ENCODE measurements around the gene KAT2B.
"Not testable (repeated sequence)": the region's sequence is repeated elsewhere in the genome, so short reads cannot be mapped to it uniquely, and the experiment has no call there.

KAT2B gene

DNA sequence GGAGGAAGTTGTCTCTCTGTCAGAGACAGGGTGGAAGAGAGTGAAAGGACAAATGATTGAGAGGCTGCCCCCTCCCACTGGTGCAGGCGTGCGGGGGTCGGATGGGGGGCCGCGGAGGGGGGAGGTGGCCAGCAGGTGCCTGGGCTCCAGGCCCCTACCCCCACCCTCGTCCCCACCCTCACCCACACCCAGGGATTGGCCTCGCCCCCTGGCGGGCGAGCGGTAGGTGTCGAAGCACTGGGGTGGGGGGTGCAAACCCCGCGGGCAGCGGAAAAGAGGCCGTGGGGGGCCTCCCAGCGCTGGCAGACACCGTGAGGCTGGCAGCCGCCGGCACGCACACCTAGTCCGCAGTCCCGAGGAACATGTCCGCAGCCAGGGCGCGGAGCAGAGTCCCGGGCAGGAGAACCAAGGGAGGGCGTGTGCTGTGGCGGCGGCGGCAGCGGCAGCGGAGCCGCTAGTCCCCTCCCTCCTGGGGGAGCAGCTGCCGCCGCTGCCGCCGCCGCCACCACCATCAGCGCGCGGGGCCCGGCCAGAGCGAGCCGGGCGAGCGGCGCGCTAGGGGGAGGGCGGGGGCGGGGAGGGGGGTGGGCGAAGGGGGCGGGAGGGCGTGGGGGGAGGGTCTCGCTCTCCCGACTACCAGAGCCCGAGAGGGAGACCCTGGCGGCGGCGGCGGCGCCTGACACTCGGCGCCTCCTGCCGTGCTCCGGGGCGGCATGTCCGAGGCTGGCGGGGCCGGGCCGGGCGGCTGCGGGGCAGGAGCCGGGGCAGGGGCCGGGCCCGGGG is at the start of gene KAT2B:
Gene KAT2B (plus strand): TSS at position 682 of the 783 bp plus-strand sequence. CDS start 32 bp downstream, at position 714.
- peak; percentile 88 to 90 for DNase-seq

DNA sequence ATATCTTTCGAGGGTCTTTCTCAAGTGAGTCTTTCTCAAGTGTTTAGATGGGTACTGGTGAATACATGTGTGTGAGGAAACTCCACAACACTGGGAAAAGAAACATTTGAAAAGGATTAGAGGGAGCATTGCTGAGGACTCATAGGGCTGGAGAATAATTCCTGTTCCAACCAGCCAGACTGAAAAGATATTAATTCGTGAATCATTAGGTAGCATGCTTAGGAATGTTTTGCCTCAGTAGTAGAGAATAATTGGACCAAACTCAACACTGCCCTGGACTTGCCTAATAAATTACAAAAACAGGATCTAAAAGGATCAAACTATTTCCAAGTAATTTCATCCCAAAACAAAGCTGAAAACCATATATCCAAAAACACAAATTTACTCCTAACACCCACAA is 45.5 kb upstream of the KAT2B start:
- DNase-seq, result no peak

DNA sequence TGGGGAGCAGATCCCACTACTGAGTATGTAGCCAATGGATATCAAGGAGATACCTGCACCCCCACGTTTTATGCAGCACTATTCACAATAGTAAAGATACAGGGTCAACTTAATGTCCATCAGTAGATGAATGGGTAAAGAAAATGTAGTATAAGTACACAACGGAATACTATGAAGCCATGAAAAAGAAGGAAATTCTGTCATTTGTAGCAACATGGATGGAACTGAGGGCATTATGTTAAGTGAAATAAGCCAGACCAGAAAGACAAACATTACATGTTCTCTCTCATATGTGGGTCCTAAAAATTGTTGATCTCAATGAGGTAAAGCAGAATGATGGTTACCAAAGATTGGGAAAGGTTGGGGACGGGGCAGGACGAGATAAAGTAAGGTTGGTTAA is 42.7 kb upstream of the KAT2B start:
- DNase-seq, result no peak

- DNase-seq, result no peak
Measured at GRCh38 chr3:20001932-20002331, 38.3 kb upstream of the KAT2B start.

- DNase-seq, result no peak
Measured at GRCh38 chr3:20007960-20008359, 32.3 kb upstream of the KAT2B start.

GRCh38 chr3:20008646-20009045 is 31.6 kb upstream of the KAT2B start:
- no peak for DNase-seq

DNA sequence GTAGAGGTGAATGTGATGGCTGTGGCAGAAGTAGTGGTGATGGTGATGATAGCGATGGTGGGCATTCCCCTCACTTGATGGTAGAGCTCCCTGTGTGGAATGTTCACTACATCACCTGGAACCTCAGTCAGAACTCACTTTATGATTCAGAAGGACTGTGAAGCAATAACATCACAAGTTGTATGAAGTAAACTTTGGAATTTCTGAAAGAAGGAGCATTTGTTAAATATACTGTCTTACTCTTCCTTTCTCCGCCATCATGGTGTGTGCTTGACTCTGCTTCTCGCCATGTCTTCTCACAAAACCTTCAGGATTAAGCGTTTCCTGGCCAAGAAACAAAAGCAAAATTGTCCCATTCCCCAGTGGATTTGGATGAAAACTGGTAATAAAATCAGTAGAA is 28.1 kb upstream of the KAT2B start, which contains the start of gene PP2D1:
Gene PP2D1 (minus strand): TSS at position 101 of the 400 bp plus-strand sequence. CDS start 192 bp downstream, outside the sequence.
- no peak for DNase-seq

GRCh38 chr3:20013396-20013795 is 26.9 kb upstream of the KAT2B start:
- DNase-seq, result no peak

DNA sequence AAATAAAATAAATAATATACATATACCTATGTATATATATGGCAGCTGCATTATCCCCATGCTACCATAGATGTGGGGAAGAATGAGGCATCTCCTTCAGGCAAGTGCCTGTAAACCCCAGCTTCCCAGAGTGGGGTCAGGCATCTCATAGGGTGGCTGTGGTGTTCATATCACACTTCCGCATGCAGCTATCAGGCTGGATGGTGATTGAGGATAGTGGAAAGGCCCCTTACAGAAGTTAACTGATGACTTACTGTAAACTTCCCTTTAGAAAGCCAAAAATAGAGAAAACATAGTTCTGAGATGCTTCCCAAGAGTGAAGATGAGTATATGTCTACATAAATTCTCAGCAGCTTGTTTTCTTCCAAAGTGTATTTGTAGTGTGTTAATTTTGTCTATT is 24.7 kb upstream of the KAT2B start:
- DNase-seq, result no peak

- not testable (repeated sequence) for DNase-seq
Measured at GRCh38 chr3:20016076-20016475, 24.2 kb upstream of the KAT2B start.

DNA sequence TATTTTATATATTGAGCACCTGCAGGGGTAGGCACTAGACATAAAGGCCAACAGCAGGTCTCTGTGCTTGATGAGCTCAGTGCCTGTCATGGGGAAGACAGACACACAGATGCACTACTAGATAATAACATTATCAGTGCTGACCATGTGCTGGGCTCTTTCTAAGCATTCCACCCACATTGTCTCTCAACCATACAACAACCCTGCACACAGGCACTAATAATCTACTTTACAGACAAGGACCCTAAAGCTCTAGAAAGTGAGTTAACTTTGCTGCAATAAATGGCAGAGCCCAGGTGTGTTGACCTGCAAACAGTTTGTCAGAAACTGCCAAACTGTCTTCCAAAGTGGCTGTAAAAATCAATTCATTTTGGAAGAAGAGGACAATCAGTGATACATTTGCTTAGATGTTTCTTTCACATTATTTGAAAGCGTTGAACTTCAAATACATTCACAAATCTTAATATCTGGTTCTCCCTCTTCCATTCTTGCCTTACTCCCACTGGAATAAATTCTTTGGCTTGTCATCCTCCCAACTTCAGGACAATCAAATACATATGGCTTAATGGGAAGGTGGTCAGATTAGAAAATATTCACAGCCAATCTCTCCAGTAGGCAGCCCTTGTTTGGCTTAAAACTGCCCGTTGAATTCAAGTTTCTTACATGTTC is 17.2 kb upstream of the KAT2B start:
- DNase-seq, result no peak

- no peak for DNase-seq
Measured at GRCh38 chr3:20023623-20024405, 16.4 kb upstream of the KAT2B start.

DNA sequence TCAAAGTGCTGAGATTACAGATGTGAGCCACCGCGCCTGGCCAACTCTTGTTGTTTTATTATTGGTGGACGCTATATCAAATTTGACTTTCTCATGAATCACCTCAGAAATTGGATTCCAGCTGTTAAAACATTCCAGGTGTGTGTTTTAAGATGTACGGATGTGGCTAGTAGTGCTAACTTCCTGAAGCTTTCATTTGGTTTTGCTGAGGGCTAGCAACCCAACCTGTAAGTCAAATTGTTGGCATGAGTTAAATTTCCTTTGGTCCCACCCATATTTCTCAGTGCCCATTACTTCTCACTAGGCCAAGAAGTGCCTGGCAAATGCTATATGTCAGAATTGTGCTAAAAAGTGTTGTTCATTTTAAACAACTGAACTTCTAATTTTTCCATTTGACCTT is 13.1 kb upstream of the KAT2B start:
- DNase-seq, result no peak

- no peak for DNase-seq
Measured at GRCh38 chr3:20028905-20029331, 11.3 kb upstream of the KAT2B start.

- not testable (repeated sequence) for DNase-seq
Measured at GRCh38 chr3:20031939-20032338, 8.3 kb upstream of the KAT2B start.

DNA sequence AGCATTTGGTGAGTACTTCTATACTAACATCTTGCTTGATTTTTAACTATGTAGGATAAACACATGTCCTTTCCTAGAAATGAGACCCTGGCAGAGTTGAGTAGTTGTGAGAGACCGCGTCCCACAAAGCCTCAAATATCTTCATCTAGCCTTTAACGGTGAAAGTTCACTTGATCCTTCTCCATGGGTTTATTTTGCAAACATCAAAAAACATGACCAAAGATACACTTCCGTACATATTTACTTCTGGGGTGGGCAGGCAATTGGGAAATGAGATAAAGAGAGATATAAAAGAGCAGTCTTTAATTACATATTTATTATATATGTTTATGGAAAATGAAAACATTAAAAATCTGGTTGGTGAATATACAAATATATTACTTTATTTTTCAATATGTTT is 5.2 kb upstream of the KAT2B start:
- DNase-seq, result no peak

DNA sequence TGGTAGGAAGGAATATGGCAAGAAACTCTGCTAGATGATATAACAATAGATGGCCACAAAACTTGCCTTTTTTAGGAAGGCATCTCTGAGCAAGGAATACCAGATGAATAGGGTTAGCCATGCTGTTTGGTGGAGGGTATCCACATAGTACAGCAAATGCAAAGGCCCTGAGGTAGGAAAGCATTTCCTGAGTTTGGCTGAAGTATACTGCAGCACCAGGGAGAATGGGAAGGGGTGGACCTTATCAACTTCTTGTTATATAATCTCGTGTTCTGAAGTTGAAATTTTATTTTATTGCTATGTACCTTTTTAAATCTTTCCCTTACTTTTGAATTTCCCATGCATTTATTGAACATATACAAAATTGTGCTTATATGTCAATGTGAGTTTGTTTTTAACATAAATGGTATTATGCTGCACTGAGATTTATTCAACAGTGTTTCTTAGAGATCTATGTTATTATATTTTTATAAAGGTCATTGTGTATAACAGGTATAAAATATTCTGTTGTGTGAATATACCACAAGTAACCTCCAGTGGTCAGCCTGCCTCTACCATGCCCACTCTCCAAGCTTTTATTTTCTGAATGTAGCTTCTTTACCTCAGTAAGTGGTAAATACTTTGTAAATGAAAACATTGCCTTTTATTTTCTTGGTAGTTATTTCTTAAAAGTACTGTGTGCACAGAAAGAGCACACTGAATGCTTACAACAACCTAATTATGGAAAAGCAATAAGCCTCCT is 2.8 kb upstream of the KAT2B start:
- no peak for DNase-seq

GRCh38 chr3:20038699-20039465 is 1.4 kb upstream of the KAT2B start:
- DNase-seq, result no peak

GRCh38 chr3:20039466-20039764 is 831 bp upstream of the KAT2B start:
- no peak for DNase-seq

DNA sequence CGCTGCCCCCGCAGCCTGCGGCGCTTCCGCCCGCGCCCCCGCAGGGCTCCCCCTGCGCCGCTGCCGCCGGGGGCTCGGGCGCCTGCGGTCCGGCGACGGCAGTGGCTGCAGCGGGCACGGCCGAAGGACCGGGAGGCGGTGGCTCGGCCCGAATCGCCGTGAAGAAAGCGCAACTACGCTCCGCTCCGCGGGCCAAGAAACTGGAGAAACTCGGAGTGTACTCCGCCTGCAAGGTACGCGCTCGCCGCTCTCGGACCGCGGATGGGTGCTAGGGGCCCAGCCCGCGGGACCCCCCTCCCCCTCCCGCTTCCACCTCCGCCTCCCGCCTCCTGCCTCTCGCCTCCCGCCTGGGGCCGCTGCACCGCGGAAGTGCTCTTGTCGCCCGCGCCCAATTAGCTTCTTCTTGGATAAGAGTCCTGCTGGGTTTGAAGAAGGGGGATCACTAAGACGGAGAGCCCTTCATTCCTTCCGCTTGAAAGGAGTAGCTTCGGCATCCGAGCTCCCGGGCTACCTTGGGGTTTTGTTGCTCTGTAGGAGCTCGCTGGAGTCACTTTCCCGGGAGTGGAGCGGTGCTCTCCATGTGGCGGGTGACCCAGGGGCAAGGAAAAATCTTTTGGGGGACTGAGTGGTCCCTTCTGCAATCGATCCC is 426 bp downstream of the KAT2B start:
- peak; percentile 78 to 80 for DNase-seq

- peak; percentile 86 to 88 for DNase-seq
Measured at GRCh38 chr3:20041197-20041780, 1.0 kb downstream of the KAT2B start.
